GM06990 (cell line): ENCODE measurements around the gene NT5M.

ENCODE experiments used
- DNase-seq: peaks from one replicate; pipeline ENCODE4 v3.0.0-alpha.2; 2011; ENCODE audit not compliant: insufficient read length; ENCODE audit errors: extremely low read depth
- H3K27me3 ChIP-seq: replicated peaks from 2 replicates; pipeline ENCODE4 v1.6.0; 2011; ENCODE audit warnings: low read length; ENCODE audit not compliant: control insufficient read depth, insufficient read depth
- H3K36me3 ChIP-seq: 2 replicates; pipeline ENCODE4 v1.5.1; 2011; ENCODE audit warnings: low read length; ENCODE audit not compliant: control insufficient read depth, insufficient read depth
- H3K4me3 ChIP-seq: replicated peaks from 2 replicates; pipeline ENCODE4 v1.5.1; 2011; ENCODE audit warnings: low read depth, mild to moderate bottlenecking, control low read depth, low read length
- CTCF ChIP-seq: IDR thresholded peaks from 2 replicates; pipeline ENCODE4 v1.5.1; 2011; ENCODE audit warnings: low read length, control low read depth, mild to moderate bottlenecking, inconsistent platforms; ENCODE audit not compliant: insufficient read depth, poor library complexity, severe bottlenecking

Gene NT5M

GRCh38 chr17:17309356-17309755 is 6.2 kb downstream of the NT5M start:
- H3K36me3 ChIP-seq: no peaks in the 10 kb centered on the region
- TF ChIP-seq CTCF: no peak
- no peaks in the 10 kb centered on the region for H3K27me3 ChIP-seq
- DNase-seq: no peak
- H3K4me3 ChIP-seq: no peak overlapping the region

GRCh38 chr17:17313350-17313991 is 10.3 kb downstream of the NT5M start:
- no peak overlapping the region for H3K4me3 ChIP-seq
- peak; percentile 43 for DNase-seq
- TF ChIP-seq CTCF: peak; percentile 86

DNA sequence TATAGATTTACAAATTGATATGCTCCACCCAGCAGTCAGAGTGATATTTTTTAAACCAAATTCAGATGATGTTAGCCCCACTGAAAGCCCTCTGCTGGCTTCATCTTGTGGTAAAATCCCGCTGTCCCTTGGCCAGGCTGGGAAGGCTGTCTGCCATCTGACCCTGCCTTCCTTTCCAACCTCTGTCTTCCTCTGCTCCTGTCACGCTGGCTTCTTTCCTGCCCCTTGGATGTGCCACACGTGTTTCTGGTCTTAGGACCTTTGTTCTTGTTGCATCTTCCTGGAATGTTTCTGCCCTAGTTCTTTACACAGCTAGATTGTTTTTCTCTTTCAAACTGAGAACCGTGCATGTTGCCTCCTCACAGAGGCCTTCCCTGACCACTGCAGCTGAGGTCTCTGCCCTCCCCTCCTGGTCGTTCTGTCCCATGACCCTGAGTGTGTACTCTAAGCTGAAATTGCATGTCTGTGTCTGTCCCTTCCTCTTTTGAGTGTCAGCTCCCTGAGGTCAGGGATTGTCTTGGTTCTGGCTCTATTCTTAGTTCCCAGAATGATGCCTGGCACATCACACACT is 11.4 kb downstream of the NT5M start:
- no peak for TF ChIP-seq CTCF
- H3K4me3 ChIP-seq: no peak overlapping the region
- DNase-seq: no peak
- H3K27me3 ChIP-seq: no peaks in the 10 kb centered on the region
- H3K36me3 ChIP-seq: no peaks in the 10 kb centered on the region

More at GRCh38 chr17:17313350-17313991, 10.3 kb downstream of the NT5M start:
- Histone ChIP-seq H3K36me3 (no peaks in the 10 kb centered on the region), H3K27me3 (no peaks in the 10 kb centered on the region)

- Histone ChIP-seq H3K27me3 (no peaks in the 10 kb centered on the region), H3K36me3 (no peaks in the 10 kb centered on the region), H3K4me3 (no peak overlapping the region)
- no peak for TF ChIP-seq CTCF
- no peak for DNase-seq
These were observed 12.1 kb downstream of the NT5M start for GRCh38 chr17:17315142-17315821.

DNA sequence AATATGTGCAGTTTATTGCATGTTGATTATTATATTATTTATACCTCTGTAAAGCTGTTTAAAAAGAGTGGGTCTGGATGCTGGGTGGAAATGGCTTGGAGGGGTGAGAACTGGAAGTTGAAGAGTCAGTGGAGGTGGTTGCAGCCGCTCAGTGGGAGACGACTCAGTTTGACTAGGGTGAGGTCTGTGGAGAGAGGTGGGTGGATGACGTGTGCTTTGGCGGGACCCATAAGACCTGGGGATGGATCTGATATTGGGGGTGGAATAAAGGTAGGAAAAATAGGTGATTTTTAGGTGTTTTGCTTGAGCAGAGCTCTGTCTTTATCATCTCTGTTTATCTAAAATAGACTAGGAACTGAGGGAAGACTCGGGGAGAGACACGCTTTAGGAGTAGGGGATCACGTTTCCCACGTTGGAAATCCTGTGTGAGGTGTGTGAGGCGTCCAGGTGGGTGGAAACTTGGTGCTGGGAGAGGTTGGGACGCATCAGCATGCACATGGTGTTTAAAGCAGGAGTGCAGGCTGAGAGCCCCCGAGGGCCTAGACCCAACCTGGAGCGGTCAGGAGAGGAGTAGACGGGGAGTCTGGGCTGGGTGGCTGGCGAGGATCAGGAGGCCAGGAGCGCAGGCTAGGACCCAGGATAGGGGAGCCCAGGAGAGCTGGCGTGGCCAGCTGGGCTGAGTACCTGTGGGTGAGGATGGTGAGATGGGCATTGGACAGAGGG is 17.2 kb downstream of the NT5M start:
- no peak overlapping the region for H3K4me3 ChIP-seq
- no peaks in the 10 kb centered on the region for H3K27me3 ChIP-seq
- H3K36me3 ChIP-seq: no peaks in the 10 kb centered on the region
- no peak for TF ChIP-seq CTCF
- no peak for DNase-seq
